ENCODE measurements around the gene CCDC61. TPM values are rescaled to one million over a fixed set of nuclear protein-coding genes. Genes with fewer than 3 reads are reported as not detected.

The CCDC61 gene
- total RNA-seq, 1 donor from 2014 or later = 13.7 TPM

DNA sequence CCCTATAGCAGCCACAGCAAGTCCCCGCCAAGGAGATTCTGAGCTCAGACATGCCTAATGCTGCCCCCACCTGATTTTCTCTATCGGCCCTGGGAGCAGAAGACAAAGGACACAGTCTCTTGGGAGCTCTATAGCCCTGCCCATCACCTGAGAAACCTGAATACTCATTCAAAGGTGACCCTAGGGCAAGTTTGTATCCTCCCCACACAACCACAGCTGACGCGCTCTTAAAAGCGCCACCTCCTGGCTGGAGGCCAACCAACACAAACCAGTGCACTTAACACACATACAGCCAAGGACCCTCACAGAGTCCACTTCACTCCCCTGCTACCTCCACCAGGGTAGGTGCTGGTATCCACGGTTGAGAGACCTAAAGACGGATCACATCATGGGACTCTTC is 54.3 kb downstream of the CCDC61 start:
- DNase-seq (ENCODE audit: low spot score in 2 of 2) = no peak
- Histone ChIP-seq H3K27me3 (no peaks in the 10 kb centered on the region), H3K36me3 (no peaks in the 10 kb centered on the region), H3K4me1 (no peaks in the 10 kb centered on the region), H3K4me3 (no peak overlapping the region), H3K27ac (no peak overlapping the region), H3K9me3 (peaks cover 0 to 3% of the 10 kb centered on the region in 2 donors)
- TF ChIP-seq, protein P1, sequence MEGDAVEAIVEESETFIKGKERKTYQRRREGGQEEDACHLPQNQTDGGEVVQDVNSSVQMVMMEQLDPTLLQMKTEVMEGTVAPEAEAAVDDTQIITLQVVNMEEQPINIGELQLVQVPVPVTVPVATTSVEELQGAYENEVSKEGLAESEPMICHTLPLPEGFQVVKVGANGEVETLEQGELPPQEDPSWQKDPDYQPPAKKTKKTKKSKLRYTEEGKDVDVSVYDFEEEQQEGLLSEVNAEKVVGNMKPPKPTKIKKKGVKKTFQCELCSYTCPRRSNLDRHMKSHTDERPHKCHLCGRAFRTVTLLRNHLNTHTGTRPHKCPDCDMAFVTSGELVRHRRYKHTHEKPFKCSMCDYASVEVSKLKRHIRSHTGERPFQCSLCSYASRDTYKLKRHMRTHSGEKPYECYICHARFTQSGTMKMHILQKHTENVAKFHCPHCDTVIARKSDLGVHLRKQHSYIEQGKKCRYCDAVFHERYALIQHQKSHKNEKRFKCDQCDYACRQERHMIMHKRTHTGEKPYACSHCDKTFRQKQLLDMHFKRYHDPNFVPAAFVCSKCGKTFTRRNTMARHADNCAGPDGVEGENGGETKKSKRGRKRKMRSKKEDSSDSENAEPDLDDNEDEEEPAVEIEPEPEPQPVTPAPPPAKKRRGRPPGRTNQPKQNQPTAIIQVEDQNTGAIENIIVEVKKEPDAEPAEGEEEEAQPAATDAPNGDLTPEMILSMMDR (IDR thresholded peaks at IDR 0.05) = no peak
- intact Hi-C loops (cut with DNase I) = no loop called here

DNA sequence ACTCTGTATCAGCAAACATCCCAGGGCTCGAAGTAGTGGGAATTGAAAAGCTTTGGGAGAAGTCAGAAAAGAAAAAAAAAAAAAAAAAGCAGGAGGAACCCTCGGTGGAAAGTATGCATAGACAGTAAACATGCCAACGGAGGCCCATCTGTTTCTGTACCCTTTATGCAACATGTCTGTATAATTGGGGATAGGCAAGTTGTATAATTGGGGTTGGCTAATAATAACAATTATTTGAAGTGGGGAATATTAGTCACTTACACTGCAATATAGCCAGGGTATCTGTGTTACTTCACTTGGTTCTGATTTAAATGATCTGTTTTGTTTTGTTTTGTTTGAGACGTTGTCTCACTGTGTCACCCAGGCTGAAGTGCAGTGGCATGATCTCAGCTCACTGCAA is 57.6 kb downstream of the CCDC61 start:
- intact Hi-C loops (cut with DNase I) = no loop called here

GRCh38 chr19:46056536-46056935 is 61.3 kb downstream of the CCDC61 start:
- Histone ChIP-seq H3K9me3 (no peaks in the 10 kb centered on the region), H3K36me3 (no peaks in the 10 kb centered on the region), H3K27me3 (no peaks in the 10 kb centered on the region), H3K4me3 (no peak overlapping the region), H3K4me1 (no peaks in the 10 kb centered on the region), H3K27ac (no peak overlapping the region)
- TF ChIP-seq, protein P1 (IDR thresholded peaks at IDR 0.05) = no peak
- no peak for DNase-seq (ENCODE audit: low spot score in 2 of 2)
- intact Hi-C loops (cut with DNase I) = no loop called here

More for the DNA sequence above, 57.6 kb downstream of the CCDC61 start:
- H3K36me3 ChIP-seq = no peaks in the 10 kb centered on the region
- H3K27me3 ChIP-seq = no peaks in the 10 kb centered on the region
- no peak for DNase-seq (ENCODE audit: low spot score in 2 of 2)
- H3K9me3 ChIP-seq = peaks cover 0 to 3% of the 10 kb centered on the region in 2 donors
- H3K27ac ChIP-seq = no peak overlapping the region
- TF ChIP-seq, protein P1 (IDR thresholded peaks at IDR 0.05) = no peak
- no peaks in the 10 kb centered on the region for H3K4me1 ChIP-seq
- no peak overlapping the region for H3K4me3 ChIP-seq

GRCh38 chr19:46058778-46059177 is 63.5 kb downstream of the CCDC61 start:
- no peak for DNase-seq (ENCODE audit: low spot score in 2 of 2)
- intact Hi-C loops (cut with DNase I) = no loop called here
- TF ChIP-seq, protein P1 (IDR thresholded peaks at IDR 0.05) = no peak
- H3K4me1 ChIP-seq = no peaks in the 10 kb centered on the region
- H3K4me3 ChIP-seq = no peak overlapping the region
- no peaks in the 10 kb centered on the region for H3K36me3 ChIP-seq
- H3K27me3 ChIP-seq = no peaks in the 10 kb centered on the region
- no peak overlapping the region for H3K27ac ChIP-seq
- H3K9me3 ChIP-seq = no peaks in the 10 kb centered on the region

- Histone ChIP-seq H3K27ac (no peak overlapping the region), H3K4me3 (no peak overlapping the region), H3K4me1 (no peaks in the 10 kb centered on the region), H3K27me3 (no peaks in the 10 kb centered on the region), H3K9me3 (no peaks in the 10 kb centered on the region), H3K36me3 (no peaks in the 10 kb centered on the region)
- TF ChIP-seq, protein P1 (IDR thresholded peaks at IDR 0.05) = no peak
- DNase-seq (ENCODE audit: low spot score in 2 of 2) = no peak
- intact Hi-C loops (cut with DNase I) = no loop called here
These were observed 64.7 kb downstream of the CCDC61 start for GRCh38 chr19:46060012-46060411.

DNA sequence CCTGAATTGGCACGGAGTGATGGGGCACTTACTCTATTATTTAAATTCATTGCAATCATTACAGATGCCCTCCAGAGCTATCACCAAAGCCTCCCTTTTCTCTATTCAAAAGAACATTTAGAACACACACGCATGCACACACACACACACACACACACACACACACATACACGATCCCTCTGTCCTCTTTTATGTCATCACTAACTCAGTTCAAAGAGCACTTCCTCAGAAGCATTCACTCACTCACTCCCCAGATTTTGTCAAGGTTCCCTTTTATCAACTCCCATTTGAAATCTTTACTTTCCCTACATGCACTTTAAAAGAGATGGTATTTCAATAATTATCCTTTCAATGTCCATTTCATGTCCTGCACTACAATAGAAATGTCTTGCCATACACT is 67.9 kb downstream of the CCDC61 start:
- intact Hi-C loops (cut with DNase I) = no loop called here
- H3K27ac ChIP-seq = no peak overlapping the region
- no peak for DNase-seq (ENCODE audit: low spot score in 2 of 2)
- H3K4me3 ChIP-seq = no peak overlapping the region
- H3K4me1 ChIP-seq = no peaks in the 10 kb centered on the region
- TF ChIP-seq, protein P1 (IDR thresholded peaks at IDR 0.05) = no peak
- no peaks in the 10 kb centered on the region for H3K36me3 ChIP-seq
- H3K9me3 ChIP-seq = no peaks in the 10 kb centered on the region
- no peaks in the 10 kb centered on the region for H3K27me3 ChIP-seq

Measured in ascending aorta (tissue), 2 donors.